Kidney epithelial cell (primary cell): Measurements from ENCODE around the gene FAM117A. TPM values are rescaled to one million over a fixed set of nuclear protein-coding genes. Genes with fewer than 3 reads are reported as not detected.

Experiments
- DNase-seq: peaks from one replicate; pipeline ENCODE4 v3.0.0-alpha.2; 2010; ENCODE audit warnings: low read depth
- H3K27me3 ChIP-seq: 2 replicates; pipeline ENCODE4 v1.6.0; 2011; ENCODE audit warnings: low read length; ENCODE audit not compliant: control insufficient read depth, insufficient read depth
- H3K36me3 ChIP-seq: 2 replicates; pipeline ENCODE4 v1.5.1; 2011; ENCODE audit warnings: low read length; ENCODE audit not compliant: control insufficient read depth, insufficient read depth
- H3K4me3 ChIP-seq: 2 replicates; pipeline ENCODE4 v1.5.1; 2011; ENCODE audit warnings: low read depth, mild to moderate bottlenecking, control low read depth, low read length
- total RNA-seq: library from RNA; depleted of rRNA; stranded (reverse); fragments of >200 nt; gene quantifications from 2 replicates; pipeline ENCODE4 v1.2.3, GENCODE V29; 2015
- TF ChIP-seq, protein P1 (sequence below): IDR thresholded peaks from 2 replicates; pipeline ENCODE4 v1.5.1; 2011; ENCODE audit warnings: mild to moderate bottlenecking, moderate library complexity, low read length, control low read depth, inconsistent platforms; ENCODE audit not compliant: insufficient read depth, poor library complexity, severe bottlenecking

The FAM117A gene
- total RNA-seq, 1 donor from 2014 or later, result 10.5 TPM

DNA sequence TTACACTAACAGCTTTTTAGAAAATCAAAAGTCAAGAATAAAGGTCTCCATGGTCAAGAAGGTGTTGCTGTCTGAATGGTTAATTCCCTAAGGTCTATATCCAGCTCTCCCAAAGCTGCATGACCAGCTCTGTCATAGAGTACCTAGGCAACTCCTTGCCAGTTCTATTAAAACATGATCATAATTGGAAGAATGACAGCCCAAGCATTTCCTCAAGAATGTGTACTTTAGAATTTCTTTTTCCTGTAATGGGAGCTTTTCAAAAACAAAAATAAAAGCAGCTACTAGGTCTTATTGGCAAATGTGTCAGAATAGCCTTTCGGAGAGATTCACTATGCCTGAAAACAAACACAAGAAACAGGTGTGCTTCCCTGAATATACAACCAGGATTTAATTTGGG lies 93.9 kb downstream of the FAM117A start:
- Histone ChIP-seq H3K4me3 (no peak overlapping the region), H3K27me3 (no peaks in the 10 kb centered on the region), H3K36me3 (no peaks in the 10 kb centered on the region)
- DNase-seq, result no peak
- TF ChIP-seq, protein P1, sequence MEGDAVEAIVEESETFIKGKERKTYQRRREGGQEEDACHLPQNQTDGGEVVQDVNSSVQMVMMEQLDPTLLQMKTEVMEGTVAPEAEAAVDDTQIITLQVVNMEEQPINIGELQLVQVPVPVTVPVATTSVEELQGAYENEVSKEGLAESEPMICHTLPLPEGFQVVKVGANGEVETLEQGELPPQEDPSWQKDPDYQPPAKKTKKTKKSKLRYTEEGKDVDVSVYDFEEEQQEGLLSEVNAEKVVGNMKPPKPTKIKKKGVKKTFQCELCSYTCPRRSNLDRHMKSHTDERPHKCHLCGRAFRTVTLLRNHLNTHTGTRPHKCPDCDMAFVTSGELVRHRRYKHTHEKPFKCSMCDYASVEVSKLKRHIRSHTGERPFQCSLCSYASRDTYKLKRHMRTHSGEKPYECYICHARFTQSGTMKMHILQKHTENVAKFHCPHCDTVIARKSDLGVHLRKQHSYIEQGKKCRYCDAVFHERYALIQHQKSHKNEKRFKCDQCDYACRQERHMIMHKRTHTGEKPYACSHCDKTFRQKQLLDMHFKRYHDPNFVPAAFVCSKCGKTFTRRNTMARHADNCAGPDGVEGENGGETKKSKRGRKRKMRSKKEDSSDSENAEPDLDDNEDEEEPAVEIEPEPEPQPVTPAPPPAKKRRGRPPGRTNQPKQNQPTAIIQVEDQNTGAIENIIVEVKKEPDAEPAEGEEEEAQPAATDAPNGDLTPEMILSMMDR, result no peak

DNA sequence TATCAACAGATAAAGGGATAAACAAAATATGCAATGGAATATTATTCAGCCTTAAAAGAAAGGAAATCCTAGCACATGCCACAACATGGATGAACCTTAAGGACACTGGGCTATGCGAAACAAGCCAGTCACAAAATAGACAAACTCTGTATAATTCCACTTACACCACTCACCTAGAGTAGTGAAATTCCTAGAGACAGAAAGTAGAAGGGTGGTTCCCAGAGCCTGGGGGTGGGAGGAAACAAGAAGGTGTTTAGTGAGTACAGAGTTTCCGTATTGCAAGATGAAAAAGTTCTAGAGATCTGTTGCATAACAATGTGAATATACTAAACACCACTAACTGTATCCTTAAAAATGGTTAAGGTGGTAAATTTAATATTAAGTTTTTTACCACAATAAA lies 96.1 kb downstream of the FAM117A start:
- TF ChIP-seq, protein P1, result no peak
- no peaks in the 10 kb centered on the region for H3K27me3 ChIP-seq
- H3K4me3 ChIP-seq, result no peak overlapping the region
- no peaks in the 10 kb centered on the region for H3K36me3 ChIP-seq
- no peak for DNase-seq

DNA sequence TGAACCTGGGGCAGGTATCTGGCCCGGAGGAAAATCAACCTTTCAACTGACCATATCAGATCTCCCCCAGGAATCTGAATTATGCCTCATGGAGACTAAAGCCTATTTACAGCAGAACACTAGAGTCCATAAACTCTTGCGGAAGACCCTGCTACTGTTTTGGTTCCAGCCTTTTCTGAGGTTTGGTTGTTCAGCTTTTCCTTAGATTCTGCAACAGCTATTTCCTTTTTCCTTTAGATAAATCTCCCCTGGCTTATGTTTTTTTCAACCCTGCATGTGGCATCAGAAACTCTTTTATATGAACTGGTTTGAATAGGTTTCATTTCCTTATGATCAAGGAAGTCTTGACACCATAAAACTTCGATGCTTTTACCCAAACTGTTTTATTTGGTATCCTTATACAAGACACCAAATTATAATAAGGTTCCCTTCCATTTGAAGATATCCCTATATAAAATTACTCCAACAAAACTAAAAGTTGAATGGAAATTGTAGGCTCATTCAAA lies 99.2 kb downstream of the FAM117A start:
- no peaks in the 10 kb centered on the region for H3K36me3 ChIP-seq
- DNase-seq, result no peak
- H3K27me3 ChIP-seq, result no peaks in the 10 kb centered on the region
- H3K4me3 ChIP-seq, result no peak overlapping the region
- TF ChIP-seq, protein P1, result no peak

Other genes with a start within 250 kb of the FAM117A start
- gene NXPH3, start 188.3 kb downstream of the FAM117A start, total RNA-seq, result not detected in 2 replicates
- gene SPOP, start 86.0 kb downstream of the FAM117A start, total RNA-seq, result 43.1 and 43.6 TPM in 2 replicates
- gene SLC35B1, start 56.2 kb downstream of the FAM117A start, total RNA-seq, result 116 and 122 TPM in 2 replicates
- 30.5 TPM in 2 replicates for gene KAT7, start 24.6 kb upstream of the FAM117A start, total RNA-seq
- not detected in 2 replicates for gene TAC4, start 83.9 kb upstream of the FAM117A start, total RNA-seq
- 0.21 and 0.50 TPM in 2 replicates for gene DLX4, start 205.1 kb upstream of the FAM117A start, total RNA-seq
- 0.04 and 0.55 TPM in 2 replicates for gene DLX3, start 231.1 kb upstream of the FAM117A start, total RNA-seq